A549 (cell line): ENCODE results near the gene PRLR. TPM values are rescaled to one million over a fixed set of nuclear protein-coding genes. Genes with fewer than 3 reads are reported as not detected.

Experiments used
- ATAC-seq, 2 experiments: fragments of 200-7000 bp in 1 of 2; fragments of >200 bp in 1 of 2; cut with Nextera tagmentation in 1 of 2; cut with Tn5 transposase in 1 of 2; 3 replicates each; pipeline versions ENCODE4 v1.8.0 to v1.9.1; 2018 to 2020; ENCODE audit warnings: mild to moderate bottlenecking in 1 of 2, moderate library complexity in 1 of 2
- CTCF ChIA-PET: fragments of 300-600 bp; sonication (Branson Sonifier 250); formaldehyde crosslinking; extraction: SDS; loops from one replicate; lab custom pipeline; 2021; ENCODE audit warnings: antibody characterized with exemption, inconsistent platforms; lab: Yijun Ruan, JAX
- POLR2A ChIA-PET: fragments of 350-600 bp; formaldehyde crosslinking; extraction: SDS; loops from one replicate; lab custom pipeline; 2021; ENCODE audit warnings: antibody characterized with exemption, inconsistent platforms; lab: Yijun Ruan, JAX
- DNase-seq, 2 experiments: peaks; one replicate each; pipeline versions ENCODE4 v3.0.0 to v3.0.0-alpha.2; 2011 to 2016; ENCODE audit warnings: low read depth in 1 of 2, low spot score in 1 of 2
- FAIRE-seq: peaks from 2 replicates; lab custom pipeline; 2011; peaks lifted over from hg19 to GRCh38; lab: Jason Lieb, UNC
- H3K27ac ChIP-seq, 2 experiments: fragments of >200 bp; sonication (Bioruptor Twin); formaldehyde crosslinking; 3 replicates each; pipeline ENCODE4 v1.5.1; 2016 to 2017
- H3K4me1 ChIP-seq: fragments of >200 bp; sonication (Bioruptor Twin); formaldehyde crosslinking; 3 replicates; pipeline ENCODE4 v1.6.1; 2016
- H3K4me2 ChIP-seq: fragments of >200 bp; sonication (Bioruptor Twin); formaldehyde crosslinking; 3 replicates; pipeline ENCODE4 v1.6.1; 2016
- H3K4me3 ChIP-seq: fragments of >200 bp; sonication (Bioruptor Twin); formaldehyde crosslinking; 3 replicates; pipeline ENCODE4 v1.5.1; 2016
- H3K9me3 ChIP-seq: fragments of >200 bp; sonication (Bioruptor Twin); formaldehyde crosslinking; 3 replicates; pipeline ENCODE4 v1.6.1; 2016
- CBX2 ChIP-seq: fragments of 200-600 bp; sonication (generic); IDR thresholded peaks from 2 replicates; pipeline ENCODE4 v1.6.1; 2016; ENCODE audit warnings: low read depth, mild to moderate bottlenecking, borderline replicate concordance
- CTCF ChIP-seq: fragments of >200 bp; sonication (Bioruptor Twin); formaldehyde crosslinking; IDR thresholded peaks from 3 replicates; pipeline ENCODE4 v1.5.1; 2016
- EHMT2 ChIP-seq: fragments of 200-600 bp; sonication (generic); IDR thresholded peaks from 2 replicates; pipeline ENCODE4 v1.6.1; 2016; ENCODE audit warnings: antibody characterized with exemption, low read depth, mild to moderate bottlenecking, moderate library complexity
- HDAC2 ChIP-seq: fragments of 200-600 bp; sonication (generic); IDR thresholded peaks from 2 replicates; pipeline ENCODE4 v1.6.1; 2016
- HEYL ChIP-seq: fragments of 250-450 bp; sonication (Bioruptor Pico); IDR thresholded peaks from 2 replicates; pipeline ENCODE4 v1.8.0; 2021; ENCODE audit warnings: mild to moderate bottlenecking, moderate library complexity
- HMGXB4 ChIP-seq: fragments of 250-450 bp; sonication (Bioruptor Pico); IDR thresholded peaks from 2 replicates; pipeline ENCODE4 v1.5.0; 2021; ENCODE audit warnings: mild to moderate bottlenecking, moderate library complexity, borderline replicate concordance
- KDM5A ChIP-seq: fragments of 200-600 bp; sonication (generic); IDR thresholded peaks from 2 replicates; pipeline ENCODE4 v1.6.1; 2016; ENCODE audit warnings: antibody characterized with exemption, mild to moderate bottlenecking
- MAFK ChIP-seq: fragments of 450-650 bp; IDR thresholded peaks from 2 replicates; pipeline ENCODE4 v1.6.1; 2014; ENCODE audit not compliant: partially characterized antibody
- NFE2L2 ChIP-seq: fragments of 150-350 bp; conservative IDR thresholded peaks from 2 replicates; pipeline ENCODE4 v1.6.1; 2014; ENCODE audit warnings: low read length
- POLR2AphosphoS2 ChIP-seq: conservative IDR thresholded peaks from 2 replicates; pipeline ENCODE4 v1.6.1; 2012; ENCODE audit warnings: low read length, improper control_type of control experiment, inconsistent platforms
- RFX5 ChIP-seq: fragments of 450-650 bp; IDR thresholded peaks from 2 replicates; pipeline ENCODE4 v1.7.1; 2014; ENCODE audit warnings: antibody characterized with exemption, mild to moderate bottlenecking, moderate library complexity
- RNF2 ChIP-seq: fragments of 200-600 bp; sonication (generic); IDR thresholded peaks from 2 replicates; pipeline ENCODE4 v1.6.1; 2016; ENCODE audit warnings: low read depth, mild to moderate bottlenecking, antibody characterized with exemption, moderate library complexity, borderline replicate concordance
- SMC3 ChIP-seq: fragments of >200 bp; sonication (Bioruptor Twin); formaldehyde crosslinking; IDR thresholded peaks from 3 replicates; pipeline ENCODE4 v1.6.1; 2018; ENCODE audit warnings: inconsistent platforms
- TFCP2L1 ChIP-seq: fragments of 250-450 bp; sonication (Bioruptor Pico); IDR thresholded peaks from 2 replicates; pipeline ENCODE4 v1.5.0; 2021; ENCODE audit warnings: mild to moderate bottlenecking
- ZC3H11A ChIP-seq: fragments of 450-650 bp; IDR thresholded peaks from 2 replicates; pipeline ENCODE4 v1.6.1; 2014; ENCODE audit warnings: antibody characterized with exemption, mild to moderate bottlenecking
- WGBS: methylation state at CpG from one replicate; pipeline ENCODE4 v1.1.6; 2017; ENCODE audit errors: missing lambda C conversion rate; 5-methylcytosine and 5-hydroxymethylcytosine counted together
- polyA plus RNA-seq, 4 experiments: library from polyadenylated mRNA; depleted of rRNA in 3 of 4; stranded (reverse); fragments of >200 nt; fragmentation: RNase III in 1 of 4; extraction: RNeasy Plus Mini Kit Qiagen cat#74134 plus additional on column Dnase treatment in 1 of 4; gene quantifications; 2 replicates in 3 of 4; 3 replicates in 1 of 4; pipeline ENCODE4 v1.2.3, GENCODE V29; 2011 to 2017
- TF ChIP-seq, protein P1 (sequence below): IDR thresholded peaks from 2 replicates; pipeline ENCODE4 v1.6.1; 2012
- TF ChIP-seq, protein P2 (sequence below): fragments of 450-650 bp; IDR thresholded peaks from 2 replicates; pipeline ENCODE4 v1.6.1; 2014; ENCODE audit warnings: antibody characterized with exemption
- TF ChIP-seq, protein P3 (sequence below): fragments of 150-350 bp; IDR thresholded peaks from 2 replicates; pipeline ENCODE4 v1.6.1; 2014; ENCODE audit warnings: low read depth, mild to moderate bottlenecking, low read length

PRLR gene
- polyA plus RNA-seq, 2 of the 4 experiments (the other 2 are of a cell fraction), result 0.09 TPM; not detected in 1

GRCh38 chr5:35240892-35241291 is 10.6 kb upstream of the PRLR start:
- TF ChIP-seq NFE2L2 (no peak), EHMT2 (no peak), KDM5A (no peak), TFCP2L1 (CRISPR knock-in tag) (no peak), POLR2AphosphoS2 (no peak), CBX2 (no peak), ZC3H11A (no peak), CTCF (no peak), SMC3 (no peak)
- TF ChIP-seq, protein P1, sequence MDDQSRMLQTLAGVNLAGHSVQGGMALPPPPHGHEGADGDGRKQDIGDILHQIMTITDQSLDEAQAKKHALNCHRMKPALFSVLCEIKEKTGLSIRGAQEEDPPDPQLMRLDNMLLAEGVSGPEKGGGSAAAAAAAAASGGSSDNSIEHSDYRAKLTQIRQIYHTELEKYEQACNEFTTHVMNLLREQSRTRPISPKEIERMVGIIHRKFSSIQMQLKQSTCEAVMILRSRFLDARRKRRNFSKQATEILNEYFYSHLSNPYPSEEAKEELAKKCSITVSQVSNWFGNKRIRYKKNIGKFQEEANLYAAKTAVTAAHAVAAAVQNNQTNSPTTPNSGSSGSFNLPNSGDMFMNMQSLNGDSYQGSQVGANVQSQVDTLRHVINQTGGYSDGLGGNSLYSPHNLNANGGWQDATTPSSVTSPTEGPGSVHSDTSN, result no peak
- TF ChIP-seq, protein P2, sequence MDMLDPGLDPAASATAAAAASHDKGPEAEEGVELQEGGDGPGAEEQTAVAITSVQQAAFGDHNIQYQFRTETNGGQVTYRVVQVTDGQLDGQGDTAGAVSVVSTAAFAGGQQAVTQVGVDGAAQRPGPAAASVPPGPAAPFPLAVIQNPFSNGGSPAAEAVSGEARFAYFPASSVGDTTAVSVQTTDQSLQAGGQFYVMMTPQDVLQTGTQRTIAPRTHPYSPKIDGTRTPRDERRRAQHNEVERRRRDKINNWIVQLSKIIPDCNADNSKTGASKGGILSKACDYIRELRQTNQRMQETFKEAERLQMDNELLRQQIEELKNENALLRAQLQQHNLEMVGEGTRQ, result no peak
- CTCF ChIA-PET, result interaction anchor here (1.1 kb wide), 1 partner anchor 237 kb away, joined by 3 read pairs; no protein-coding TSS in a partner anchor
- H3K27ac ChIP-seq, result no peak overlapping the region
- no peak overlapping the region for H3K4me2 ChIP-seq
- H3K9me3 ChIP-seq, result no peaks in the 10 kb centered on the region
- FAIRE-seq, result no peak
- POLR2A ChIA-PET, result no interaction called here
- DNase-seq, result no peak
- no peak for ATAC-seq
- 8% methylated on average over 1 of the region's 1 CpG for WGBS
- no peak overlapping the region for H3K4me3 ChIP-seq
- peaks cover 9% of the 10 kb centered on the region; the same call in 1 of the 3 replicates for H3K4me1 ChIP-seq

DNA sequence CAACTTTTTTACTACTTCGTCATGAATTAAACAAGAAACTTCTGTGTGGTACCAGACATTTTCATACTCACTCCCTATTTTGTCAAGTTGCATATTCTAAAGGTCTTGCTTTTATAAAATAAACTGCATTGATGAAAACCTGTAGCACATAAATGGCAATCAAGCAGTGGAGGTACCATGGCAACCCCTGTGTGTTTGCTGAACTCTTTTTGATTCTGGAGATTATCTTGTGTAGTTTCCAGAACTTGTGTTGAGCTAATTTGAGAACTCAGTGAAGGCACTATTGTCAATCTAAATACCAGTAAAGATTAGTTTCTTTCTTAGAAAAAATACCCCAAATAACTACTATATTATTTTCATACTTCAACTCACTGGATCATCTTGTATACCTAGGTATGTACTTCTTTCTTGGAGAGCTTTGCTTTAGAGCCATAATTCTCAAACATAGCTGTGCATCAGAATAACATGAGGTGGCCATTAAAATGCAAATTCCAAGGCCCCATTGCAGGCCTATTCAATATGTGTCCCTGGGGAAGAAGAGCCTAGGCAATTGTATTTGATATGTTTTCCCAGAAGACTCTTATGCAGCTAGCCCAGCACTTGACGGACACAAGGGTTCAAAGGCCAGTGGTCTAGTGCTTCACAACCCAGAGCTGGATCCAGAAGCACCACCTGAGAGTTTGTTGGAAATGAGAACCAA is 9.8 kb upstream of the PRLR start:
- no peaks in the 10 kb centered on the region for H3K9me3 ChIP-seq
- WGBS, result 33% methylated on average over 2 of the region's 2 CpGs
- no peak for ATAC-seq
- H3K4me1 ChIP-seq, result peaks cover 9% of the 10 kb centered on the region; the same call in 1 of the 3 replicates
- ChIA-PET CTCF (interaction anchor here (1.1 kb wide), 1 partner anchor 237 kb away, joined by 3 read pairs; no protein-coding TSS in a partner anchor), POLR2A (no interaction called here)
- no peak for DNase-seq
- no peak for TF ChIP-seq SMC3
- TF ChIP-seq HDAC2, result no peak
- TF ChIP-seq RFX5, result no peak
- TF ChIP-seq NFE2L2, result no peak
- TF ChIP-seq CBX2, result no peak
- no peak for TF ChIP-seq RNF2
- TF ChIP-seq, protein P3, sequence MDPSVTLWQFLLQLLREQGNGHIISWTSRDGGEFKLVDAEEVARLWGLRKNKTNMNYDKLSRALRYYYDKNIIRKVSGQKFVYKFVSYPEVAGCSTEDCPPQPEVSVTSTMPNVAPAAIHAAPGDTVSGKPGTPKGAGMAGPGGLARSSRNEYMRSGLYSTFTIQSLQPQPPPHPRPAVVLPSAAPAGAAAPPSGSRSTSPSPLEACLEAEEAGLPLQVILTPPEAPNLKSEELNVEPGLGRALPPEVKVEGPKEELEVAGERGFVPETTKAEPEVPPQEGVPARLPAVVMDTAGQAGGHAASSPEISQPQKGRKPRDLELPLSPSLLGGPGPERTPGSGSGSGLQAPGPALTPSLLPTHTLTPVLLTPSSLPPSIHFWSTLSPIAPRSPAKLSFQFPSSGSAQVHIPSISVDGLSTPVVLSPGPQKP, result no peak
- TF ChIP-seq HMGXB4 (CRISPR knock-in tag), result no peak
- TF ChIP-seq MAFK, result no peak
- TF ChIP-seq HEYL (CRISPR knock-in tag), result no peak
- no peak overlapping the region for H3K4me3 ChIP-seq
- no peak for FAIRE-seq
- no peak overlapping the region for H3K27ac ChIP-seq
- no peak overlapping the region for H3K4me2 ChIP-seq
